H1 (cell line): ENCODE data around the gene SLC35B2.

Source experiments
- CTCF ChIP-seq, 3 experiments: IDR thresholded peaks; 1 replicate in 2 of 3; 2 replicates in 1 of 3; pipeline versions ENCODE4 v1.5.1 to v1.6.1; 2011; ENCODE audit warnings: low read length in 3 of 3, mild to moderate bottlenecking in 3 of 3, inconsistent platforms in 2 of 3, low read depth in 1 of 3, moderate library complexity in 1 of 3; ENCODE audit not compliant: insufficient read depth in 1 of 3; ENCODE audit errors: control extremely low read depth in 1 of 3
- GABPA ChIP-seq: IDR thresholded peaks from 2 replicates; pipeline ENCODE4 v1.6.1; 2011; ENCODE audit warnings: mild to moderate bottlenecking, low read length, moderate library complexity, borderline replicate concordance; ENCODE audit not compliant: insufficient read depth

DNA sequence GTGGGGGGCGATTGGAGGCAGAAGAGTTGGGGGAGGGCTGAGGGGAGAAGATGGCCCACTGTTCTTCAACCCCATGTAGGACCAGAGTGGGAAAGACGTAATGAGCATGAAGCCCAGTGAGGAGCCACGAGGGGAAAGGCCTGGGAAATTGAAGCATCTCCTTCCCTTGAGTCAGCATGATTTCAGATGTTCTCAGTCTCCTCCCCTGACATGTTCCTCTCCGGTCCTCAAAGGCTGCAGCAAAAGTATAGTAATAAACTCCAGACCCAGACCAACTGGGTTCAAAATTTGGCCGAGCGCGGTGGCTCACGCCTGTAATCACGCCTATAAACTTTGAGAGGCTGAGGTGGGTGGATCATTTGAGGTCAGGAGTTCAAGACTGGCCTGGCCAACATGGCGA, 9.9 kb upstream of the SLC35B2 start:
- TF ChIP-seq CTCF (IDR thresholded peaks at IDR 0.05; ENCODE audit: control extremely low read depth in 1 of 3, insufficient read depth in 1 of 3, low read depth in 1 of 3, low read length in 3 of 3): no peak
- no peak for TF ChIP-seq GABPA
